Stimulated activated CD8-positive, alpha-beta memory T cell treated with anti-CD3 and anti-CD28 coated beads, Interleukin-7, amount 100 ng/mL, for 48 hours (primary cell): ENCODE data around the gene SLC5A3.

Source experiments
- DNase-seq, 2 donors: peaks; one replicate each; pipeline ENCODE4 v3.0.0-alpha.2; 2020; ENCODE audit warnings: low read depth in 1 of 2; ENCODE audit errors: extremely low read depth in 1 of 2

Gene SLC5A3

DNA sequence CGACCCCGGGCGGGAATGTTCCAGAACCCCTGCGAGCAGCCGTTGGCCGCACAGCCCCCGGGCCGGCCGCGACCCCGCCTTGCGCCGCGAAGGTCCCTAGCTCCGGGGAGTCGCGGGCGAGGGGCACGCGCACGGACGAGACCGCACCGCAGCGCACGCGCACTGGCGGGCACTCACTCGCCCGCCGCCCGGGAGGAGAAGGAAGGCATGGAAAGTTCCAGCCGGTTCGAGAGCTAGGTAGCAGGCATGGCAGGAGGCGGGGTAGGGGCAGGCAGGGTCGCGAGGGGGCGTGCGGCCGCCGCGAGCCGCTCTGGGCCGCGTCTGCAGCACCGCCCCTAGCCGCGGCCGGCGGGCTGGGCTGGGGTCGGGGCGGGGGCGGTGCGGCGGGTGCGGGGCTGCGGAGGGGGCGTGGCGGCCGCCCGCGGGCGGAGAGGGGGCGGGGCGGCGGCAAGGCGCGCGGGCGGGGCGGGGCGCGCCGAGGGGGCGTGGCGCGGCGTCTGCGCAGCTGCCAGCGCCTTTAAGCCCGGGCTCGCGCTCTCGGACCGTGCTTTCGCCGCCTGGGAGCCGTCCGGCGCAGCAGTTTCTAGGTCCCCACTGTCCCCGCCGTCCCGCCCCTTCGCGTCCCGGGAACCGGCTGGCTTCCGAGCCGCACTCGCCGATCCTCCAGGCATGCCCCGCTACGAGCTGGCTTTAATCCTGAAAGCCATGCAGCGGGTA, at the start of gene SLC5A3, which contains the start of gene MRPS6:
Gene SLC5A3, plus strand, starts transcription at position 547 of the 717 bp plus-strand sequence. CDS start 21,621 bp downstream, outside the sequence.
Gene MRPS6, plus strand, starts transcription at position 547 of the 717 bp plus-strand sequence. Its CDS starts 123 bp downstream, at position 670.
- DNase-seq: peak; percentile 58 to 64

DNA sequence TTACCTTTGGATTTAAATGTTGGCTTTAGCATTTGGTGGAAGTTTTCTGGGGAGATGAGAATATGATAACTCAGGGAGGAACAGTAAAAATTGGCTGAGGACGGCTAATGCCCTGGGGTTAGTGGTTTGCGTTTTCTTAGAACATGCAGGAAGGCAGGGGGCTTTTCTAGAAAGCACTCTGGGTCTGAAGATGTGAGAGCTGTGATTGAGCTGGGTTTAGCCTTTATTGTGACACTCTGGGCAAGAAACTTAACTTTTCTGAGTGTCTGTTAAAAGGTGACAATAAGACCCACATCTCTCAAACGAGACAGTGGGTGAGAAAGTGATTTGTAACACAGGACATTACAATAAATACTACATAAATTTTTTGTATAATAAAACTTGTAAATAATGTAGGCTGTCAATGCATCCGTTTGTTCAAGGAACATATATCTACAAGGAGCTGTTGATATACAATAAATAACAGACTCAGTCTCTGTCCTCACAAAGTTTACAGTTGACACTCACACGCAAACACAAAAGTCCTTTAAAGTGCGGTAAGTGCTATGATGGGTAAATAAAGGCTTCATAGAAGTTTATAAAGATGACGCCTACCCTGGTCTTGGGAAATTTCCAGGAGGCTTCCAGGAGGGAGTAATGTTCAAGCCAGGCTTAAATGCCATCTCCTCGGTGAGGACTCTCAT, 49.5 kb upstream of the SLC5A3 start:
- no peak for DNase-seq

GRCh38 chr21:34024374-34024693, 49.0 kb upstream of the SLC5A3 start:
- DNase-seq: no peak

- no peak for DNase-seq
These were observed 45.5 kb upstream of the SLC5A3 start for GRCh38 chr21:34027721-34028461.

- DNase-seq: peak; percentile 16 to 52
These were observed 43.4 kb upstream of the SLC5A3 start for GRCh38 chr21:34029743-34030528.

- DNase-seq: no peak
These were observed 41.5 kb upstream of the SLC5A3 start for GRCh38 chr21:34031835-34032370.

- no peak for DNase-seq
These were observed 38.9 kb upstream of the SLC5A3 start for GRCh38 chr21:34034369-34035014.

DNA sequence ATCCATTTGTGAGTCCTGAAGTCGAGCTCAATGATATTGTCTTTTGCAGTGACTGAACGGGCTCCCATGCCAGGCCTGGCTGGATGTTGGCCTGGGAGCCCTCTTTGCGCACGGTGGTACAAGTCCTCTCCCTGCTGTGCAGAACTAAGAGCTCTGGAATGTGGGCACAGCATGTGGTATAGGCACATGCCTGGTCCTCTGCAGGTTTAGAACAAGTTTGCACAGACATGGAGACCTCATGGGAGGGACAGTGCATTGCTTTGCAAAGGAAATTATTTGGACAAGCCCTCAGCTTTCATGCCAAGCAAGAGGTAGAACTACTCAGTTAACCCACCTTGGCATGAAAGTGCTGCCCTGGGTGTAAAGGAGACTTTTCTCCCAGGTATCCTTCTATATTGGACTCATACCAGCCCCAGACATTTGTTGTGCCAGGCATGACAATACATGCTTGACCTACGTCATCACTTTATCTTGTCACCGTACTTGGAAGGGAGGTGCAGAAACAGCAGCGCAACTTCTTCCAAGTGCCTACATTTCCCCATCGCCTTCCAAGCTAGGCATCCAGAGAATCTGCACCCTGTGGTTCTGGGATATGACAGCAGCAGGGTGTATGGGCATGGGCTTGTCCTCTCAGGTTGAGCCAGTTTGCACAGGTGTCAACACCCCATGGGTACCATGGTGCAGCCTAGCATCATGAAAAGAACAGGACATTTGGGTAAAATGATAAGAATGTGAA, 37.6 kb upstream of the SLC5A3 start:
- no peak for DNase-seq

DNA sequence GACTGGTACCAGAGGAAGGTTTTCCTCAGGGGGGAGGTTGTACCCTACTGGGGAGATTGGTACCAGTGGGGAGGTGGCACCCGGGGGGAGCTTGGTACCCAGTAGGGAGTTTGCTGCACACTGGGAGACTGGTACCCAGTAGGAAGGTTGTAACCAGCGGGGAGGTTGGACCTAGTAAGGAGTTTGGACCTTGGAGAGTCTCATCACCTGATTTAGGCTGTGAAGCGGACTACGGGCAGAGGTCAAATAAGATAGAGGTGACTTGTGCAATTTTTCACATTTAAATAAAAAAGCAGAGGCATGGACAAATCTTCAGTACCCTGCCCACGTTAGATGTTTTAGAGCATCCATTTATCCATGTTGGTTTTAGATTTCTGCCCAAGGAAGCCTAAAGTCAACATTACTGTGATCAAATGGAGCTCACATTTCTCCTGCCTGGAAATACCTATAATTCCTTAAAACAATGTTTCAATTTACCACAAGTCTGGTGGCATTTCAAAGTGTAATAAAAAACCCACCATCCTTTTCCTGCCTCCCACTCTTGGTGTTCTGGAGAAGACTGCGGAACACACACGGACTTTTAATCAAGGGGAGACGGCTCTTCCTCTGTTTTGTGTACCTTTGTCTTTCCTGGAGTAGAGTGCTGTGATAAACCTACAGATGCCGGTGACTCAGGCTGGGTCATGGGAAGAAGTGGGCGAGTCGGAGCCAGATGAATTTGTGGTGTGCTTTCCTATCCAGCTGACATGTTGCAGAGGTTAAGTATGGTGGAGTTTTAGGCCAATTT, 36.2 kb upstream of the SLC5A3 start:
- DNase-seq: no peak

DNA sequence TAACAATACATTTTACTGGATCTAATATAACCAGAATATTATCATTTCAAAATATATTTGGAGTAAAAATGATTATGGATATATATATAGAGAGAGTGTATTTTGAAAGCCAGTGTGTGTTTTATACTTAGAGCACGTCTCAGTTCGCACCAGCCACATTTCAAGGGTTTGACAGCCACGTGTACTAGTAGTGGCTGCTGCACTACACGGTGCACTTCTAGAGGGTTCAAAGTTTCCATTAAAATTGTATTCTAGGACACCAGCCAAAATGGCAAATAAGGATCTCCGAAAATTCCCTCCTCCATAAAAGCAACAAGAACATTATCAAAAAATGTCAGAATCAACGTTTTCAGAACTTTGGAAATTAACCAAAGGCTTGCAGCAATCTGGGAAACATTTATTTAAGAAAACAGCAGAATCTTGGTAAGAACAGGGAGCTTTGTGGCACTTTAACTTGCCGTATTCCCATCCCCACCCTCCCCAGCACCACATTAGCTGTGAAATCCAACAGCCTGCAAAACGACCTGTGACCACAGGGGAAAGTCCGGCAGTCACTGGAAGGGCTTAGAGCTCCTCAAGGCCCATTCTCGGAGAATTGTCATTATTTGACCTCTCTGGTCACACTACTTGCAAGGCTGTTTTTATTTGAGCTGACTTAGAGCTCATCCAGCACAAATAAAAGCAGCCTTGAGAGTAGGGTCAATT, 33.5 kb upstream of the SLC5A3 start:
- no peak for DNase-seq

GRCh38 chr21:34042735-34043134, 30.6 kb upstream of the SLC5A3 start:
- no peak for DNase-seq

- no peak for DNase-seq
These were observed 30.0 kb upstream of the SLC5A3 start for GRCh38 chr21:34043333-34043732.

DNA sequence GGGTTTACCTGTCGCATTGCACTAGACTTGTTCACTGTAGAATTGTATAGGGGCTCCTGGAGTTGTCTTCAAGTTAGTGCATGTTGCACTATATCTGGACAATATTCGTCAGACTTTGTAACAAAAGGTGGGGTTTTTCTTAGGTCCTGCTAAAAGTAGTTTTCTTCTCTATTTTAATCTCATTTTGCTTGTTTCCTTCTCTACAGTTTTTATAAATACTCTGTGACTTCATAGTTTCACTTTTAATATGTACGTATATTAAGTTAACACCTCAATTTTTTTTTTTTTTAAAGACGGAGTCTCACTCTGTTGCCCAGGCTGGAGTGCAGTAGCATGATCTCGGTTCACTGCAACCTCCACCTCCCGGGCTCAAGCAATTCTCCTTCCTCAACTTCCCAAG, 26.5 kb upstream of the SLC5A3 start:
- no peak for DNase-seq

DNA sequence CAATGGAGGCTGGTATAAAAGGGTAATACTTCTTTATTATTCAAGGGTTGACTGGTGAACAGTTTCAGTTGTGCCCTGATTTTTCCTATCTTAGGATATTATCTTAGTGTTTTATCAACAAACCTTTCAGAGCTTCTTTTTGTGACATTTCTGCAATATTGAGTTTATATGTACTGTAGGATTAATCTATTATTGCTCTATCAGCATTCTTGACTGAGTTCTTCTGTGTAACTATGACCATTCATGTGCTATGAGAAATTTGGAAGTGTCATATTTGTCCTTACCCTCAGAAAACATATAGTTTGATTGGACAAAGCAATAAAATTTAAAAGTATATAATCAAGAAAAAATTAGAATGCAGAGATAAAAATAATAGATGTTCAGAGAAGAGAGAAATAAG, 25.5 kb upstream of the SLC5A3 start:
- DNase-seq: no peak

DNA sequence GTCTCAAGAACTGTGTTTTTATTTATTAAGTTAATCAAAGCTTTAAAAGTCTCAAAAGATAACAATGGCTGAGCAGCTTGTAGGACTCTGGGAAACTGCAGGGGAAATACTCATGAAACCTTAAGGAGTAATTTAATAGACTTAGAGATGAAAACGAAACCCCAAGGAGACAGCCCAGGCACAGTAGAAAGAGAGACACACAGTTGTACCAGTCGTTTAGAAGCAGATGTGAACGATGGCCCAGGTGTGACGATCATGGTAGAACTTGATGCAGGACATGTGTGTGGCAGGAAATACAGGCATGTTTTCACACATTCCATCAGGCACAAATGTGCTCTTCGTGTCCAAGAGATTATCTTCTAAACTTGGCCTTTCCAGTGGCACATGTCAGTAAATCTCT, 21.2 kb upstream of the SLC5A3 start:
- no peak for DNase-seq

DNA sequence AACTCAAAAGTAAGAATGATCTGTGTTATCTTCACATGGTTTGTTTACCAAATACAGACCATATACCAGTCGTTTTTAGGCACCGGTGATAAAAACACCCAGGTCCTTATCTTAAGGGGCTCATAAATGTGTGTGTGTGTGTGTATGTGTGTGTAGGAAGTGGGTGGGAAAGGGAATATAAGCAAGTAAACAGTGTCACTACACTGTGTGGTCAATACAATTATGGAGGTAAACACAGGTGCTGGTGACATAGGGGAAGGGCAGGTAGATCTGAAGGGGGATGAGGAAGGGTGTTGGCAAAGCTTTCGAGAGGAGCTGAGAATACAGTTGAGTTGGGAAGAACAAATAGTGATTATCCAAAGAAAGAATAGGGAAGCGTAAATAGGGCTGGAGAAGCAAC, 19.1 kb upstream of the SLC5A3 start:
- no peak for DNase-seq

DNA sequence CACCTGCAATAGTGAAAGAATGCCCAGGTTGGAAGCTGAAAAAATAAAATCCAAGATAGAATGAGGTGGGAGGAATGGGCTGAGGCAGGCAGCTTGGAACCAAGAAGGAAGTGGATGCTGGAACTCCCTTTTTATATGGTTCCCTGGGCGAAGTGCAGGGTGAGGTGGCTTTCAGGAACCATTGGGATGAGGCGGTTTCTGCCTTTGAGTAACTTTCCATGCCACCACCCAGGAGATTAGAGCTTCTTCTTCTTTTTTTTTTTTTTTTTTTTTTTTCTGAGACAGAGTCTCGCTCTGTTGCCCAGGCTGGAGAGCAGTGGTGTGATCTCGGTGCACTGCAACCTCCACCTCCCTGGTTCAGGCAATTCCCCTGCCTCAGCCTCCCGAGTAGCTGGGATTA, 17.8 kb upstream of the SLC5A3 start:
- no peak for DNase-seq

GRCh38 chr21:34061983-34062382, 11.4 kb upstream of the SLC5A3 start:
- DNase-seq: no peak
